DMS53 treated with DMSO at 0.1 percent for 48 hours (cell line): Measurements from ENCODE around the gene LRRC41.
"Not testable (repeated sequence)": the region's sequence is repeated elsewhere in the genome, so short reads cannot be mapped to it uniquely, and the experiment has no call there.

Experiments used
- DNase-seq: peaks from one replicate; lab custom pipeline; 2025; ENCODE audit not compliant: unreplicated experiment; lab: John Stamatoyannopoulos, UW

The LRRC41 gene

DNA sequence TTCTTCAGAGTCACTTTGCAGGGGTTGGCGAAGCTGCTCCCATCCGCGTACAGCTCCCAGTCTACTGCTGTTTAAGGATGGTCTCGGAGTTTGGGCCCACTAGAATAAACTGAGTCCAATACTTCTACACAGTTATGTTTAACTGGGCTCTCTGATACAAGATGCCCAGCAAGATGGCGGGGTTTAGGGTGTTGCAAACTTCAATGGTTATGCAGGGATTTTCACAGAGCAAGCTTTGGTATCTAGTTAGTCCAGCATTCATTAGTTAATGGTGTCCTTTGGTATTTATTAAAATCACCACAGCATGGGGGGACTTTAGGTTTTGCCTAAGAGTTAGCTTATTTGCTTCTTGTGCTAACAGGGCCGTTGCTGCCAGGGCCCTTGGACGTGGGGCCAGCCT is 24.8 kb upstream of the LRRC41 start:
- DNase-seq: not testable (repeated sequence)

GRCh38 chr1:46325285-46326076 is 22.1 kb upstream of the LRRC41 start:
- DNase-seq: not testable (repeated sequence)

DNA sequence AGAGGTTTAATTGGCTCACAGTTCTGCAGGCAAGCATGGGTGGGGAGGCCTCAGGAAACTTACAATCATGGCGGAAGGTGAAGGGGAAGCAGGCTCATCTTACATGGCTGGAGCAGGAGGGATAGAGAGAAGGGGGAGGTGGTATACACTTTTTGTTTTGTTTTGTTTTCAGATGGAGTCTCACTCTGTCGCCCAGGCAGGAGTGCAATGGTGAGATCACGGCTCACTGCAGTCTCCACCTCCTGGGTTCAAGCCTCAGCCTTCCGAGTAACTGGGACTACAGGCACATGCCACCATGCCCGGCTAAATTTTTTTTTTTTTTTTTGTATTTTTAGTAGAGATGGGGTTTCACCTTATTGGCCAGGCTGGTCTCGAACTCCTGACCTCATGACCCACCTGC is 18.8 kb upstream of the LRRC41 start:
- not testable (repeated sequence) for DNase-seq

DNA sequence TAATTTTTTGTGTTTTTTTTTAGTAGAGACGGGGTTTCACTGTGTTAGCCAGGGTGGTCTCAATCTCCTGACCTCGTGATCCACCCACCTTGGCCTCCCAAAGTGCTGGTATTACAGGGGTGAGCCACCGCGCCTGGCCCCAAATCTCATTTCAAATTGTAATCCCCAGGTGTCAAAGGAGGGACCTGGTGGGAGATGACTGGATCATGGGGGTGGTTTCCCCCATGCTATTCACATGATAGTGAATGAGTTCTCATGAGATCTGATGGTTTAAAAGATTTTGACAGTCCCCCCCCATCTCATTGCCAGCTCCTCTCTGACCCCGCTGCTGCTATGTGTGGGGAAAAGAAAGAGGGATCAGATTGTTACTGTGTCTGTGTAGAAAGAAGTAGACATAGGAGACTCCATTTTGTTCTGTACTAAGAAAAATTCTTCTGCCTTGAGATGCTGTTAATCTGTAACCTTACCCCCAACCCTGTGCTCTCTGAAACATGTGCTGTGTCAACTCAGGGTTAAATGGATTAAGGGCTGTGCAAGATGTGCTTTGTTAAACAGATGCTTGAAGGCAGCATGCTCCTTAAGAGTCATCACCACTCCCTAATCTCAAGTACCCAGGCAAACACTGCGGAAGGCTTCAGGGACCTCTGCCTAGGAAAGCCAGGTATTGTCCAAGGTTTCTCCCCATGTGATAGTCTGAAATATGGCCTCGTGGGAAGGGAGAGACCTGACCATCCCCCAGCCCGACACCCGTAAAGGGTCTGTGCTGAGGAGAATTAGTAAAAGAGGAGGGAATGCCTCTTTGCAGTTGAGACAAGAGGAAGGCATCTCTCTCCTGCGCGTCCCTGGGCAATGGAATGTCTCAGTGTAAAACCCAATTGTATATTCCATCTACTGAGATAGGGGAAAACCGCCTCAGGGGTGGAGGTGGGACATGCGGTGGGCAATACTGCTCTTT is 16.8 kb upstream of the LRRC41 start:
- DNase-seq: not testable (repeated sequence)

- not testable (repeated sequence) for DNase-seq
These were observed 15.9 kb upstream of the LRRC41 start for GRCh38 chr1:46319301-46319700.

DNA sequence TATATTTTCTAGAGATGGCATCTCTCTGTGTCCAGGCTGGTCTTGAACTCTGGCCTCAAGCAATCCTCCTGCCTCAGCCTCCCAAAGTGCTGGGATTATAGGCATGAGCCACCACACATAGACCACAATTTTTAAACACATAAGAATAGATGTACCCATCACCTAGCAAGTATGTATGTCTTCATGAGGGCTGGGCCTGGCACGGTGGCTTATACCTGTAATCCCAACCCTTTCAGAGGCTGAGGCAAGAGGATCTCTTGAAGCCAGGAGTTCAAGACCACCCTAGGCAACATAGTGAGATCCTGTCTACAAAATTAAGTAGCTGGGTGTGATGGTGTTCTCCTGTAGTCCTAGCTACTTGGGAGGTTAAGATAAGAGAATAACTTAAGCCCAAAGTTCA is 13.9 kb upstream of the LRRC41 start:
- no peak for DNase-seq

- DNase-seq: no peak
These were observed 12.4 kb upstream of the LRRC41 start for GRCh38 chr1:46315669-46316403.

- DNase-seq: no peak
These were observed 6.9 kb upstream of the LRRC41 start for GRCh38 chr1:46310321-46310720.

DNA sequence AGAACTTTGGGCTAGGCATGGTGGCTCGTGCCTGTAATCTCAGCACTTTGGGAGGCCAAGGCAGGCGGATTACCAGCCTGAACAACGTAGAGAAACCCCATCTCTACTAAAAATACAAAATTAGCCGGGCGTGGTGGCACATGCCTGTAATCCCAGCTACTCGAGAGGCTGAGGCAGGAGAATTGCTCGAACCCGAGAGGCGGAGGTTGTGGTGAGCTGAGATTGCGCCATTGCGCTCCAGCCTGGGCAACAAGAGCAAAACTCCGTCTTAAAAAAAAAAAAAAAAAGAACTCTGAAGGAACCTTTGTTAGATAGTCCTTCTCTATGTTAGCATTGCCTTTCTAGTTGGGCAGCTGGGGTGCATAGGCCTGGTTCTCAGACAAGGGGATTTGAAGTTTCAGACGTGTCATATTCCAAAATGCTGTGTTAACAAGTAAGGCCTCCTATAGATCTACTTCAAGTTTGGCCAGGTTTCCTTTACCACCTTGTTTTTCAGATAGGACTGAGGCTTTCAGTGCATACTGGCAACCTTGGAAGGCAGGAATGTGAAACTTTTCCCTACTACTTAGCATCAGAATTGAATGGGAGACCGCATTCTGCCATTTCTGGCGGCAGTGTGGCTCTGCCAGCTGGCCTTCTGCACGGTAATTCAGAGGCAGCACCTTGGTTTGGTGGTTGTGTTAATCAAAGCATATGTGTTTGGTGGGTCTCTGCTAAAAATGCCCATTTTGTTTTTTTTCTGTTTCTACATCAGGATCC is 6.2 kb upstream of the LRRC41 start:
- no peak for DNase-seq

DNA sequence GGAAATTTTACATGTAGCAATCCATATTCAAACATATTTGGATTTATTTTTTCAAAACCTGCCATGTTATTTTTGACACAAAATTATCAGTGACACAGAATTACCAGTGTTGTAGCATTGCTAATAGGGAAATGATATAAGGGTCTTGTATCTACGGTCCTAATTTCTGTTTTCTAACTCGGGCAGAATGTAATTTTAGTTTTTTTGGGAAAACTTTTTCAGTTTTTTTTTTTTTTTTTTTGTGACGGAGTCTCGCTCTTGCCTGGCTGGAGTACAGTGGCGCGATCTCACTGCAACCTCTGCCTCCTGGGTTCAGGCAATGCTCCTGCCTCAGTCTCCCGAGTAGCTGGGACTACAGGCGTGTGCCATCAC is 2.7 kb upstream of the LRRC41 start:
- DNase-seq: no peak

GRCh38 chr1:46303872-46304326 is 483 bp upstream of the LRRC41 start:
- DNase-seq: no peak

DNA sequence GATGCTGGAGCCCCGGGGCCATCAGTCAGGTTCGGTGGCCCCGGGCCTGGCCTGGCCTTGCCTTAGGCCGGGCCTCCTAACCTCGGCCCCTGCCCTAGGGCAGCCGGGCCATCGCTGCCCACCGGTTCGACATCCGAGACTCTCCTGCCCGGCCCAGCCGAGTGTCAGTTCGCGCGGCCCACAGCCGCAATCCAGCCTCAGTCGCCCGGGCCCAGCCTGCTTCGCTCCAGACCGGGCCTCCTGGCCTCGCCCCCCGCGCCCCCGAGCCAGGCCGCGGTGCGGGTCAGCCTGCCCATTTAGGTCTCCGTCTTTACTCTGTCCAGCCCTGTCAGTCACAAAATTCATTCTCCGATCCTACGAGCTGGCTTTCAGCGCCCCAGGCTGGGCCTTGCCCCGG is 777 bp downstream of the LRRC41 start:
- no peak for DNase-seq

DNA sequence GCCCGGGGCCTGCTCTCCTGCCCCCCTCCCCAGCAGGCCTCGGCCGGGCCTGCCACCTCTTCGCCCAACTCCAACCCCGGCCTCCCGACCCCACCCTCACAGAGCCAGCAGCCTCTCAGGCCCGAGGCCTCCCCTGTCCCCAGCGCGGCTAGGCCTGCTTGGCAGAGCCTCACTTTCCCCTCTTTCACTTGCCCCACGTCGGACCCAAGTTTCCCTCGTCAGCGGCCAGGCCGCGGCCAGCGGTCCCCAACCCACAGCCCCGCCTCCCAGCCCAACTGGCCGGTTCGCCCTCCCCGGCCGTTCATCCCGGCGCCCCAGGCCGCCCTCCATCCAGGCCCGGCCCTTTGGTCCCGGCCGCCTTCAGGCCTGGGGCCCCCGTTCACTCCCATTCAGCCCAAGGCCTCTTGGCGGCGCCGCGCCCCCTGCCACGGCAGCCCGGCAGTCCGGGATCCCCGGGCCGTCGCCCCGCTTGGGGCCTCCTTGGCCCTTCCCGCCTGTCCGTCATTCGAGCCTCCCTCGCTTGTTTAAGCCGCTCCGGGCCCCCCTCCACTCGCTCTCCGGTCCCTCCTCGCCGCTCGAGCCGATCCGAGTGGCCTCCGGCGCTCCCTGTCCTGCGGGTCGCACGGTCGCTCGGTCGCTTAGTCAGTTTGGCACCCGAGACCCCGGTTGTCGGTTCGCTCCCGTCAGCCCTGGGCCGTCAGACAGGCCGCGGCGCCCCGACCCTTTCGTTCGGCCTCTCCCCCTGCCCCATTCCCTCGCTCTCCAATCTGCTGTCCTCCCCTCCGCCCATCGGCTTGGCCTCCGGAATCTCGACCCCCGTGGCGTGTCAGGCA is 1.4 kb downstream of the LRRC41 start:
- DNase-seq: peak; percentile 29

DNA sequence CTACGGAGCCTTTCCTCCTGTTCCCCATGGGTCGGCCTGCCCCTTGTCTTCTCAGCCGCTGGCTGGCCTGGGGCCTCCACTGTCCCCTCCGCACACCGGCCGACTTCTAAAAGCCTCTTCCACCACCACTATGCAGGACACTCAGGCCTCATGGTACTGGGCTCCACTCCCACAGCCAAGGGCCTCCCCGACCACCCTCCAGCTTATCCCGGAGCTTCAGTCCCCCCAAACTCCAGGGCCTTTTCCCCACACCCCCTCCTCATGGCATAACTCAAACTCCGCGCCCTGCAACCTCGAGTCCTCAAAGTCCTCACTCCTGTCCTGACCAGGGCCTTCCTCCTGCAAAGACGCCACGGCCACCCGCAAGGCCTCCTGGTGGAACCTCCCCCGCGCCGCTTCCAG is 2.0 kb downstream of the LRRC41 start:
- DNase-seq: no peak

GRCh38 chr1:46300673-46301405 is 2.6 kb downstream of the LRRC41 start:
- no peak for DNase-seq

DNA sequence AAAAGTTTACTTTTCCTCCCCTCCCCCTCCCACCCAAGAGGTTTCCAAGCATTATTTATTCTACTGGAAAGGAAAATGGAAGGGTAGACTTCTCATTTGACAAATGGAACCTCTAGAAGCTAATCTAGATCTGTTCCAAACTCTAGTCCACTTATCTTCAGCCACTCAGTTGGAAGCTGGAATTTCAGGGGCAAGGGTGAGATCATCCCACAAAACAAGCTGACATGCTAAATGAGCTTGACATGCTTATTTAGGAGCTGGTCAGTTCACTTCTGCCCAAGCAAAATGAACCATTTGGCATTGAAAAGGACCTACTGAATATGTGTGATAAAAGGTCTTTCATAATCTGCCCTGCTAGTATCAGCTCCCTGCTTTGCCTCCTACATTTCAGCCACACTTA is 5.0 kb downstream of the LRRC41 start:
- no peak for DNase-seq

GRCh38 chr1:46295306-46295705 is 8.1 kb downstream of the LRRC41 start:
- no peak for DNase-seq

GRCh38 chr1:46289976-46290375 is 13.4 kb downstream of the LRRC41 start:
- DNase-seq: no peak

- DNase-seq: no peak
These were observed 14.3 kb downstream of the LRRC41 start for GRCh38 chr1:46289134-46289494.
